ENCODE measurements around the gene AFF1.
"Not testable (repeated sequence)": the region's sequence is repeated elsewhere in the genome, so short reads cannot be mapped to it uniquely, and the experiment has no call there.

AFF1 gene

GRCh38 chr4:86985852-86986251 is 51.0 kb downstream of the AFF1 start:
- H3K4me1 ChIP-seq (ENCODE audit: control insufficient read depth, insufficient read depth, low read length); H3K4me3 ChIP-seq (ENCODE audit: low read length in 2 of 2); H3K9me3 ChIP-seq (ENCODE audit: control insufficient read depth in 2 of 2, low read length in 2 of 2); H3K36me3 ChIP-seq (ENCODE audit: control insufficient read depth in 2 of 2, insufficient read depth in 2 of 2, low read length in 2 of 2); H3K9ac ChIP-seq (ENCODE audit: low read length in 2 of 2); H3K27ac ChIP-seq (ENCODE audit: low read length); H3K27me3 ChIP-seq (ENCODE audit: control insufficient read depth in 1 of 2, insufficient read depth in 2 of 2, low read length in 2 of 2): not testable (repeated sequence)

GRCh38 chr4:86989658-86990057 is 54.8 kb downstream of the AFF1 start:
- not testable (repeated sequence) for H3K27ac ChIP-seq (ENCODE audit: low read length); H3K27me3 ChIP-seq (ENCODE audit: control insufficient read depth in 1 of 2, insufficient read depth in 2 of 2, low read length in 2 of 2); H3K4me3 ChIP-seq (ENCODE audit: low read length in 2 of 2); H3K9me3 ChIP-seq (ENCODE audit: control insufficient read depth in 2 of 2, low read length in 2 of 2); H3K36me3 ChIP-seq (ENCODE audit: control insufficient read depth in 2 of 2, insufficient read depth in 2 of 2, low read length in 2 of 2); H3K4me1 ChIP-seq (ENCODE audit: control insufficient read depth, insufficient read depth, low read length); H3K9ac ChIP-seq (ENCODE audit: low read length in 2 of 2)

- H3K9ac ChIP-seq (ENCODE audit: low read length in 2 of 2): no peak overlapping the region
- H3K4me1 ChIP-seq (ENCODE audit: control insufficient read depth, insufficient read depth, low read length): no peaks in the 10 kb centered on the region
- no peaks in the 10 kb centered on the region for H3K36me3 ChIP-seq (ENCODE audit: control insufficient read depth in 2 of 2, insufficient read depth in 2 of 2, low read length in 2 of 2)
- H3K9me3 ChIP-seq (ENCODE audit: control insufficient read depth in 2 of 2, low read length in 2 of 2): no peaks in the 10 kb centered on the region
- no peaks in the 10 kb centered on the region for H3K27me3 ChIP-seq (ENCODE audit: control insufficient read depth in 1 of 2, insufficient read depth in 2 of 2, low read length in 2 of 2)
- no peak overlapping the region for H3K4me3 ChIP-seq (ENCODE audit: low read length in 2 of 2)
- no peak overlapping the region for H3K27ac ChIP-seq (ENCODE audit: low read length)
Measured at GRCh38 chr4:86990510-86990909, 55.7 kb downstream of the AFF1 start.

- Histone ChIP-seq H3K27me3 (ENCODE audit: control insufficient read depth in 1 of 2, insufficient read depth in 2 of 2, low read length in 2 of 2) (no peaks in the 10 kb centered on the region), H3K4me1 (ENCODE audit: control insufficient read depth, insufficient read depth, low read length) (no peaks in the 10 kb centered on the region), H3K9me3 (ENCODE audit: control insufficient read depth in 2 of 2, low read length in 2 of 2) (no peaks in the 10 kb centered on the region), H3K4me3 (ENCODE audit: low read length in 2 of 2) (no peak overlapping the region), H3K27ac (ENCODE audit: low read length) (no peak overlapping the region), H3K36me3 (ENCODE audit: control insufficient read depth in 2 of 2, insufficient read depth in 2 of 2, low read length in 2 of 2) (no peaks in the 10 kb centered on the region), H3K9ac (ENCODE audit: low read length in 2 of 2) (no peak overlapping the region)
Measured at GRCh38 chr4:86991994-86992393, 57.2 kb downstream of the AFF1 start.

- no peak overlapping the region for H3K27ac ChIP-seq (ENCODE audit: low read length)
- H3K4me1 ChIP-seq (ENCODE audit: control insufficient read depth, insufficient read depth, low read length): no peaks in the 10 kb centered on the region
- H3K9ac ChIP-seq (ENCODE audit: low read length in 2 of 2): no peak overlapping the region
- H3K4me3 ChIP-seq (ENCODE audit: low read length in 2 of 2): no peak overlapping the region
- H3K36me3 ChIP-seq (ENCODE audit: control insufficient read depth in 2 of 2, insufficient read depth in 2 of 2, low read length in 2 of 2): no peaks in the 10 kb centered on the region
- no peaks in the 10 kb centered on the region for H3K27me3 ChIP-seq (ENCODE audit: control insufficient read depth in 1 of 2, insufficient read depth in 2 of 2, low read length in 2 of 2)
- no peaks in the 10 kb centered on the region for H3K9me3 ChIP-seq (ENCODE audit: control insufficient read depth in 2 of 2, low read length in 2 of 2)
Measured at GRCh38 chr4:86993909-86994681, 59.3 kb downstream of the AFF1 start.

- H3K27ac ChIP-seq (ENCODE audit: low read length): no peak overlapping the region
- peaks cover 4% of the 10 kb centered on the region for H3K4me1 ChIP-seq (ENCODE audit: control insufficient read depth, insufficient read depth, low read length)
- H3K36me3 ChIP-seq (ENCODE audit: control insufficient read depth in 2 of 2, insufficient read depth in 2 of 2, low read length in 2 of 2): no peaks in the 10 kb centered on the region
- H3K9me3 ChIP-seq (ENCODE audit: control insufficient read depth in 2 of 2, low read length in 2 of 2): no peaks in the 10 kb centered on the region
- H3K4me3 ChIP-seq (ENCODE audit: low read length in 2 of 2): no peak overlapping the region
- no peaks in the 10 kb centered on the region for H3K27me3 ChIP-seq (ENCODE audit: control insufficient read depth in 1 of 2, insufficient read depth in 2 of 2, low read length in 2 of 2)
- H3K9ac ChIP-seq (ENCODE audit: low read length in 2 of 2): no peak overlapping the region
Measured at GRCh38 chr4:86994686-86995085, 59.9 kb downstream of the AFF1 start.

- not testable (repeated sequence) for H3K9ac ChIP-seq (ENCODE audit: low read length in 2 of 2); H3K4me1 ChIP-seq (ENCODE audit: control insufficient read depth, insufficient read depth, low read length); H3K9me3 ChIP-seq (ENCODE audit: control insufficient read depth in 2 of 2, low read length in 2 of 2); H3K27me3 ChIP-seq (ENCODE audit: control insufficient read depth in 1 of 2, insufficient read depth in 2 of 2, low read length in 2 of 2); H3K36me3 ChIP-seq (ENCODE audit: control insufficient read depth in 2 of 2, insufficient read depth in 2 of 2, low read length in 2 of 2); H3K4me3 ChIP-seq (ENCODE audit: low read length in 2 of 2); H3K27ac ChIP-seq (ENCODE audit: low read length)
Measured at GRCh38 chr4:86996510-86996909, 61.7 kb downstream of the AFF1 start.

- Histone ChIP-seq H3K9me3 (ENCODE audit: control insufficient read depth in 2 of 2, low read length in 2 of 2) (no peaks in the 10 kb centered on the region), H3K9ac (ENCODE audit: low read length in 2 of 2) (no peak overlapping the region), H3K27me3 (ENCODE audit: control insufficient read depth in 1 of 2, insufficient read depth in 2 of 2, low read length in 2 of 2) (no peaks in the 10 kb centered on the region), H3K4me3 (ENCODE audit: low read length in 2 of 2) (no peak overlapping the region), H3K27ac (ENCODE audit: low read length) (no peak overlapping the region), H3K36me3 (ENCODE audit: control insufficient read depth in 2 of 2, insufficient read depth in 2 of 2, low read length in 2 of 2) (no peaks in the 10 kb centered on the region), H3K4me1 (ENCODE audit: control insufficient read depth, insufficient read depth, low read length) (peaks cover 4% of the 10 kb centered on the region)
Measured at GRCh38 chr4:86999136-86999643, 64.4 kb downstream of the AFF1 start.

- Histone ChIP-seq H3K27ac (ENCODE audit: low read length) (no peak overlapping the region), H3K4me1 (ENCODE audit: control insufficient read depth, insufficient read depth, low read length) (peaks cover 9% of the 10 kb centered on the region), H3K9me3 (ENCODE audit: control insufficient read depth in 2 of 2, low read length in 2 of 2) (no peaks in the 10 kb centered on the region), H3K9ac (ENCODE audit: low read length in 2 of 2) (no peak overlapping the region), H3K36me3 (ENCODE audit: control insufficient read depth in 2 of 2, insufficient read depth in 2 of 2, low read length in 2 of 2) (no peaks in the 10 kb centered on the region), H3K4me3 (ENCODE audit: low read length in 2 of 2) (no peak overlapping the region), H3K27me3 (ENCODE audit: control insufficient read depth in 1 of 2, insufficient read depth in 2 of 2, low read length in 2 of 2) (no peaks in the 10 kb centered on the region)
Measured at GRCh38 chr4:87002682-87003043, 67.9 kb downstream of the AFF1 start.

- H3K9ac ChIP-seq (ENCODE audit: low read length in 2 of 2): no peak overlapping the region
- H3K27ac ChIP-seq (ENCODE audit: low read length): no peak overlapping the region
- H3K27me3 ChIP-seq (ENCODE audit: control insufficient read depth in 1 of 2, insufficient read depth in 2 of 2, low read length in 2 of 2): no peaks in the 10 kb centered on the region
- no peaks in the 10 kb centered on the region for H3K9me3 ChIP-seq (ENCODE audit: control insufficient read depth in 2 of 2, low read length in 2 of 2)
- H3K36me3 ChIP-seq (ENCODE audit: control insufficient read depth in 2 of 2, insufficient read depth in 2 of 2, low read length in 2 of 2): no peaks in the 10 kb centered on the region
- H3K4me3 ChIP-seq (ENCODE audit: low read length in 2 of 2): no peak overlapping the region
- peaks cover 12% of the 10 kb centered on the region for H3K4me1 ChIP-seq (ENCODE audit: control insufficient read depth, insufficient read depth, low read length)
Measured at GRCh38 chr4:87003266-87003665, 68.5 kb downstream of the AFF1 start.

GRCh38 chr4:87005369-87005689 is 70.5 kb downstream of the AFF1 start:
- Histone ChIP-seq H3K4me1 (ENCODE audit: control insufficient read depth, insufficient read depth, low read length) (peaks cover 11% of the 10 kb centered on the region), H3K9ac (ENCODE audit: low read length in 2 of 2) (peak overlapping the region; percentile 89 to 98), H3K9me3 (ENCODE audit: control insufficient read depth in 2 of 2, low read length in 2 of 2) (no peaks in the 10 kb centered on the region), H3K4me3 (ENCODE audit: low read length in 2 of 2) (peak overlapping the region in 1 of 2 donors; percentile 96), H3K27ac (ENCODE audit: low read length) (peak overlapping the region; percentile 90), H3K27me3 (ENCODE audit: control insufficient read depth in 1 of 2, insufficient read depth in 2 of 2, low read length in 2 of 2) (no peaks in the 10 kb centered on the region), H3K36me3 (ENCODE audit: control insufficient read depth in 2 of 2, insufficient read depth in 2 of 2, low read length in 2 of 2) (no peaks in the 10 kb centered on the region)
